ENCODE results near the gene SLC22A23.

The SLC22A23 gene

DNA sequence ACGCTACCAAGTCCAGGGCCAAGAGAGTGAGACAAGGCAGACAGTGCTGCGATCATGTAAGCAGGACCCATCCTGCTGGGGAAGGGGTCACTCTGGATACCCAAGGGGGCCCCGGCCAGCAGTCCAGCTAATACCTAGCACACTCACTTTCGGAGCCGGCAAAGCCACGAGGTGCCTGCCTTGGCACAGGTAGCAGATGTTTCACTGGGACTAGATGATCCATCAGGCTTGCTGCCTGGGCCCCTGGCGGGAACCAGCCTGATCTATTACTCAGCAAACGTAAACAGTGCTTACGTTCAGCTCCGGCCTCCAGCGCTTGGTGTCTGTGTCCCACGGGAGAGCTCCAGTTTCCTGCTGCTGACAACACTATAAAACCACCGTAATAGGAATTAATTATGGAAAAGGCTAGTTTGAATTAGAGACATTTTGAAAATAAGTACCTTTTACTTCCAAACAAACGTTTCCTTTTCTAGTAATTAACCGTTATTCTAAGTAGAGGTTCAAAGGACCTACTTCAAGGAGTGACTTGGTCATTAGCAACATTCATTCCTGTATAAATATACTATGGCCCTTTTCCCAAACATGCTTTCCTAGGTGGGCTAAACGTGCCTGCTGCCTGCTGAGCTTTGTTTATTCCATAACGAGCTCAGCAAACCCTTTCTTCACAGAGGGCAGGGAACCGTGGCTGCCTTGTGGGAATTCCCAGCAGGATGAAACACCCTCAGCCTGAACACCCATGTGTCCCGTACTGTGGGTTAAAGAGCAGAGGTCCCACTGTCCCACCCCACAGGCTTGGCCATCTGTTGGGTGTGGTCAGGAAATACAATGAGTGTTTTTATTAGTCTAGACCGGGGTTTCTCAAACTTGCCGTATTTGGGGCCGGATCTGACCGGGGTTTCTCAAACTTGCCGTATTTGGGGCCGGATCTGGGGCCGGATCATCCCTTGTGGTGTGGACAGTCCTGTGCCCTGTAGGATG, 18.4 kb downstream of the SLC22A23 start (continued):
- TF ChIP-seq ZNF768 (tag by site-specific recombination; IDR thresholded peaks at IDR 0.05) (peak; percentile 67; the same call in 1 of the 2 replicates), ZNF146 (tag by site-specific recombination; IDR thresholded peaks at IDR 0.05) (no peak), GLI2 (tag by site-specific recombination; IDR thresholded peaks at IDR 0.05; ENCODE audit: borderline replicate concordance, low read depth) (peak; percentile 45), ZNF654 (tag by site-specific recombination; IDR thresholded peaks at IDR 0.05; ENCODE audit: low read depth) (no peak), ZFP69B (tag by site-specific recombination; IDR thresholded peaks at IDR 0.05) (peak; percentile 60; the same call in 1 of the 2 replicates), ZIC2 (tag by site-specific recombination; IDR thresholded peaks at IDR 0.05) (peak; percentile 97), MZF1 (tag by site-specific recombination; IDR thresholded peaks at IDR 0.05; ENCODE audit: borderline replicate concordance) (no peak; the same call in 1 of the 2 replicates), ZNF48 (tag by site-specific recombination; IDR thresholded peaks at IDR 0.05) (no peak), SCRT1 (tag by site-specific recombination; IDR thresholded peaks at IDR 0.05; ENCODE audit: borderline replicate concordance) (no peak), ZBTB8A (tag by site-specific recombination; IDR thresholded peaks at IDR 0.05) (peak; percentile 74), ZNF549 (tag by site-specific recombination; IDR thresholded peaks at IDR 0.05) (no peak), ZFP41 (tag by site-specific recombination; IDR thresholded peaks at IDR 0.05; ENCODE audit: borderline replicate concordance) (no peak), ZBTB17 (tag by site-specific recombination; IDR thresholded peaks at IDR 0.05) (peak; percentile 94), ZNF132 (tag by site-specific recombination; IDR thresholded peaks at IDR 0.05; ENCODE audit: borderline replicate concordance) (no peak), HOXD13 (CRISPR knock-in tag; IDR thresholded peaks at IDR 0.05; ENCODE audit: borderline replicate concordance) (no peak), ZNF529 (tag by site-specific recombination; IDR thresholded peaks at IDR 0.05; ENCODE audit: insufficient replicate concordance) (no peak), ZNF24 (tag by site-specific recombination; IDR thresholded peaks at IDR 0.05) (peak; percentile 74), ZNF335 (tag by site-specific recombination; conservative IDR thresholded peaks at IDR 0.05) (peak; percentile 73), ZNF701 (tag by site-specific recombination; IDR thresholded peaks at IDR 0.05) (no peak), ZNF521 (tag by site-specific recombination; IDR thresholded peaks at IDR 0.05) (no peak)
- TF ChIP-seq, protein P1, sequence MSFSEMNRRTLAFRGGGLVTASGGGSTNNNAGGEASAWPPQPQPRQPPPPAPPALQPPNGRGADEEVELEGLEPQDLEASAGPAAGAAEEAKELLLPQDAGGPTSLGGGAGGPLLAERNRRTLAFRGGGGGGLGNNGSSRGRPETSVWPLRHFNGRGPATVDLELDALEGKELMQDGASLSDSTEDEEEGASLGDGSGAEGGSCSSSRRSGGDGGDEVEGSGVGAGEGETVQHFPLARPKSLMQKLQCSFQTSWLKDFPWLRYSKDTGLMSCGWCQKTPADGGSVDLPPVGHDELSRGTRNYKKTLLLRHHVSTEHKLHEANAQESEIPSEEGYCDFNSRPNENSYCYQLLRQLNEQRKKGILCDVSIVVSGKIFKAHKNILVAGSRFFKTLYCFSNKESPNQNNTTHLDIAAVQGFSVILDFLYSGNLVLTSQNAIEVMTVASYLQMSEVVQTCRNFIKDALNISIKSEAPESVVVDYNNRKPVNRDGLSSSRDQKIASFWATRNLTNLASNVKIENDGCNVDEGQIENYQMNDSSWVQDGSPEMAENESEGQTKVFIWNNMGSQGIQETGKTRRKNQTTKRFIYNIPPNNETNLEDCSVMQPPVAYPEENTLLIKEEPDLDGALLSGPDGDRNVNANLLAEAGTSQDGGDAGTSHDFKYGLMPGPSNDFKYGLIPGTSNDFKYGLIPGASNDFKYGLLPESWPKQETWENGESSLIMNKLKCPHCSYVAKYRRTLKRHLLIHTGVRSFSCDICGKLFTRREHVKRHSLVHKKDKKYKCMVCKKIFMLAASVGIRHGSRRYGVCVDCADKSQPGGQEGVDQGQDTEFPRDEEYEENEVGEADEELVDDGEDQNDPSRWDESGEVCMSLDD (tag by site-specific recombination; IDR thresholded peaks at IDR 0.05): no peak
- TF ChIP-seq, protein P2, sequence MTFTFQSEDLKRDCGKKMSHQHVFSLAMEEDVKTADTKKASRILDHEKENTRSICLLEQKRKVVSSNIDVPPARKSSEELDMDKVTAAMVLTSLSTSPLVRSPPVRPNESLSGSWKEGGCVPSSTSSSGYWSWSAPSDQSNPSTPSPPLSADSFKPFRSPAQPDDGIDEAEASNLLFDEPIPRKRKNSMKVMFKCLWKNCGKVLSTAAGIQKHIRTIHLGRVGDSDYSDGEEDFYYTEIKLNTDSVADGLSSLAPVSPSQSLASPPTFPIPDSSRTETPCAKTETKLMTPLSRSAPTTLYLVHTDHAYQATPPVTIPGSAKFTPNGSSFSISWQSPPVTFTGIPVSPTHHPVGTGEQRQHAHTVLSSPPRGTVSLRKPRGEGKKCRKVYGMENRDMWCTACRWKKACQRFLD (tag by site-specific recombination; IDR thresholded peaks at IDR 0.05): no peak
- TF ChIP-seq, protein P3, sequence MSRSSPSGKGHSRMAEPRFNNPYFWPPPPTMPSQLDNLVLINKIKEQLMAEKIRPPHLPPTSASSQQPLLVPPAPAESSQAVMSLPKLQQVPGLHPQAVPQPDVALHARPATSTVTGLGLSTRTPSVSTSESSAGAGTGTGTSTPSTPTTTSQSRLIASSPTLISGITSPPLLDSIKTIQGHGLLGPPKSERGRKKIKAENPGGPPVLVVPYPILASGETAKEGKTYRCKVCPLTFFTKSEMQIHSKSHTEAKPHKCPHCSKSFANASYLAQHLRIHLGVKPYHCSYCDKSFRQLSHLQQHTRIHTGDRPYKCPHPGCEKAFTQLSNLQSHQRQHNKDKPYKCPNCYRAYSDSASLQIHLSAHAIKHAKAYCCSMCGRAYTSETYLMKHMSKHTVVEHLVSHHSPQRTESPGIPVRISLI (tag by site-specific recombination; IDR thresholded peaks at IDR 0.05): no peak
- TF ChIP-seq, protein P4, sequence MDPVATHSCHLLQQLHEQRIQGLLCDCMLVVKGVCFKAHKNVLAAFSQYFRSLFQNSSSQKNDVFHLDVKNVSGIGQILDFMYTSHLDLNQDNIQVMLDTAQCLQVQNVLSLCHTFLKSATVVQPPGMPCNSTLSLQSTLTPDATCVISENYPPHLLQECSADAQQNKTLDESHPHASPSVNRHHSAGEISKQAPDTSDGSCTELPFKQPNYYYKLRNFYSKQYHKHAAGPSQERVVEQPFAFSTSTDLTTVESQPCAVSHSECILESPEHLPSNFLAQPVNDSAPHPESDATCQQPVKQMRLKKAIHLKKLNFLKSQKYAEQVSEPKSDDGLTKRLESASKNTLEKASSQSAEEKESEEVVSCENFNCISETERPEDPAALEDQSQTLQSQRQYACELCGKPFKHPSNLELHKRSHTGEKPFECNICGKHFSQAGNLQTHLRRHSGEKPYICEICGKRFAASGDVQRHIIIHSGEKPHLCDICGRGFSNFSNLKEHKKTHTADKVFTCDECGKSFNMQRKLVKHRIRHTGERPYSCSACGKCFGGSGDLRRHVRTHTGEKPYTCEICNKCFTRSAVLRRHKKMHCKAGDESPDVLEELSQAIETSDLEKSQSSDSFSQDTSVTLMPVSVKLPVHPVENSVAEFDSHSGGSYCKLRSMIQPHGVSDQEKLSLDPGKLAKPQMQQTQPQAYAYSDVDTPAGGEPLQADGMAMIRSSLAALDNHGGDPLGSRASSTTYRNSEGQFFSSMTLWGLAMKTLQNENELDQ (tag by site-specific recombination; IDR thresholded peaks at IDR 0.05; ENCODE audit: low read depth): no peak
